HG03439 (cell line): ENCODE data around the gene PDGFRA.

Experiments used
- ATAC-seq: cut with Tn5 transposase; IDR thresholded peaks from one replicate; pipeline ENCODE4 v1.9.1; 2021; ENCODE audit warnings: mild to moderate bottlenecking, moderate library complexity; ENCODE audit not compliant: unreplicated experiment

PDGFRA gene

DNA sequence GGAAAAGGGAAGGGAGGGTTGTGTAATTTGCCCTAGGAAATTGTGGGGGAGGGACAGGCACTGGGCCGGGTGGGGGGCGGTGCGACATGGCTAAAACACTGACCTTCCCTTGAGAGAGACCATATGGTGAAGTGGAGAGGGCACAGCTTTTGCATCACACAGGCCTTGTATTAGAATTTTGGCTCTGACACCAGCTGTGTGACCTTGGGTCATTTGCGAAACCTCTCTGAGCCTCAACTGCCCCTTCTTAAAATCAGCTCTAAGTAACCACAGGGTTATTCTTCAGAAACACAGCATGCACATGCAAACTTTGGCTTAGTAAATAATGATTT lies 25.8 kb downstream of the PDGFRA start:
- no peak for ATAC-seq

DNA sequence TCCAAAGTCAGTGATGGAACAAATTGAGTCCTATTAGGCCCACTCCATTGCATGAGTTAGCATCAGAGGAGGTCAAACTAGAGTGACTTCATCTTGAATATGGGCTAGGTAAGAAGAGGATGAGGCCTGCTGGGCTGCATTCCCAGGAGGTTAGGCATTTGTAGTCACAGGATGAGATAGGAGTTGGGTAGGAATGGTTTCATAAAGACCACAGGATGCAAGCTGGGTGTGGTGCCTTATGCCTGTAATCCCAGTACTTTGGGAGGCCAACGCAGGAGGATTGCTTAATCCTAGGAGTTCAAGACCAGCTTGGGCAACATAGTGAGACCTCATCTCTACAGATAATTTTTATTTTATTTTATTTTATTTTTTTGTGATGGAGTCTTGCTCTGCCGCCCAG lies 26.8 kb downstream of the PDGFRA start:
- ATAC-seq, result no peak

DNA sequence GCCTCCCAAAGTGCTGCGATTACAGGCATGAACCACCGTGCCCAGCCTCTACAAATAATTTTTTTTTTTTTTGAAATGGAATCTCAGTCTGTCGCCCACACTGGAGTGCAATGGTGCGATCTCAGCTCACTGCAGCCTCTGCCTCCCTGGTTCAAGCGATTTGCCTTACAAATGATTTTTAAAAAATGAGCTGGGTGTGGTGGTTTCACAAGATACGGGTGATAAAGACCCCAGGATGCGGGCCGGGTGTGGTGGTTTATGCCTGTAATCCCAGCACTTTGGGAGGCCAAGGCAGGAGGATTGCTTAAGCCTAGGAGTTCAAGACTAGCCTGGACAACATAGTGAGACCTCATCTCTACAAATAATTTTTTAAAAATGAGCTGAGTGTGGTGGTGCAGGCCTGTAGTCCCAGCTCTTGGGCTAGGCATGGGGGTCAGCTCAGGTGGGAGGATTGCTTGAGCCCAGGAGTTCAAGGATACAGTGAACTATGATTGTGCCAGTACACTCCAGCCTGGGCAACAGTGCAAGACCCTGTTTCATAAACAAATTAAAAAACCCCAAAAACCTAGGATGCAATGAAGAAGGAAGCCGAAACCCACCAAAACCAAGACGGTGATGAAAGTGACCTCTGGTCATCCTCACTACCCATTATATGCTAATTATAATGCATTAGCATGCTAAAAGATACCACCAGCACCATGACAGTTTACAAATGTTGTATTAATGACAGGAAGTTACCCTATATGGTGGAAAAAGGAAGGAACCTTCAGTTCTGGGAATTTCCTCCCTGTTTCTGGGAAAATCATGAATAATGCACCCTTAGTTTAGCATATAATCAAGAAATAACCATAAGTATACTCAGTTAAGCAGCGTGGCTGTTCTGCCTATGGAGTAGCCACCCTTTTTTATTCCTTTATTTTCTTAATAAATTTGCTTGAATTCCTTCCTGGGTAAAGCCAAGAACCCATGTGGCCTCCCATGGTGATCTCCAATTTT lies 27.7 kb downstream of the PDGFRA start:
- ATAC-seq, result no peak

DNA sequence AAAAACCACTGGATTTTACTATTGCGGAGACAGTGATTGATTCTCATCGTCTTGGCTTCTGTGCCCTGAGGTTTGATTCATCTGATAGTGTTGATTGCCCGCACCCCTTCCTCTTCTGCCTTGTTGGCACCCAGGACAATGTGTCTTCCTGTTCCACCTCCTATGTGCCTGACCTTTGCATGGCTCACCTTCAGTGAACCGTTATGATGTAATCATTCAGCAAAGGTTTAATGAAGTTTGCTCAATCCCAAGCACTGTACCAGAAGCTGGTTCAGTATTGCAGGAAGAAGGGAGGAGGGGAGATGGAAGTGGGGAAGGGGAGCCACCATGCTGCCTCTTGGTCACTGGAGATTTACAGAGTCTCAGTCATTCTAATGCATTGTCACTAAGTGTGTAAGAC lies 36.3 kb downstream of the PDGFRA start:
- no peak for ATAC-seq

DNA sequence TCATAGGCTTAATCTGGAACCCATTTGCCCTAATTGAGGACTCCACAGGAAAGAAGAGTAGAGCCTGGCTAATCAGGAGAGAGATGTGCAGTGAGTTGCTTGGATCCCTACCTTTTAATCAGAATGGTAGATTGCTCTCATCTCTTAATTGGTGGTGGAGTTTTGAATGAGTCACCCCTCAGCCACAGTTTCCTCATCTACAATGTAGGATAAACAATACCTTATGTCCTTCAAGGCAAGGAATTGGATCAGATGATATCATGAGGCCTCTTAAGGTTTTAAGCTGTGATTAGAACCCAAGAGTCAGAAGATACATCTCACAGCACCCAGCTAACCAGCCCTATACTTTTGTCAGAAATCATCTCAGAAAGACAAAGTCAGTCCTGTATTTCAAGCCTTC lies 39.1 kb downstream of the PDGFRA start:
- ATAC-seq, result no peak

DNA sequence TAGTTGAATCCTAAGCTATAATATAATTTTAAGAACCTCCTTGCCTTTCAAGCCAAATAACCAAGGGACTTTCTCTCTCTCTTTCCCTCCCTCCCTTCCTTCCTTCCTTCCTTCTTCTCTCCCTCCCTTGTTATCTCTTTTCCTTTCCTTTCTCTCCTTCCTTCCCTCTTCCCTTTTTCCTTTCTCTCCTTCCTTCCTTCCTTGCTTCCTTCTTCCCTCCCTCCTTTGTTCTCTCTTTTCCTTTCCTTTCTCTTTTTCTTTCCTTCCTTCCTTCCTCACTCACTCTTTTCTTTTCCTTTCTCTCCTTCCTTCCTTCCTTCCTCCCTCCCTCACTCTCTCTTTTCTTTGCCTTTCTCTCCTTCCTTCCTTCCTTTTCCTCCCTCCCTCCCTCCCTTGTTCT lies 42.4 kb downstream of the PDGFRA start:
- no peak for ATAC-seq

DNA sequence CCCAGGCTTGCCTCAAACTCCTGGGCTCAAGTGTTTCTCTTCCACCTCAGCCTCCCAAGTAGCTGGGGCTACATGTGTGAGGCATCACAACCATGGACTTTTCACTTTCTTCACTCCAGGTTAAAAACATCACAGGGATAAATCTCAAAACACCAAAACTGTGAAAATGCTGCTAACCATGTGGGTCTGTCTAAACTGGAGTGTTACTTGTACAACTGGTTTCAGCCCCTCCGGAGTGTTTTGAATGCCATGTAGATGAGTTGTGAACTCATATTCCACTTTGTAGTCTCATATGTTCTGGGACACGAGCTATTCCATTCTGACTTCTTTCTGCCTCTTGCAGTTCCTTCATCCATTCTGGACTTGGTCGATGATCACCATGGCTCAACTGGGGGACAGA lies 43.0 kb downstream of the PDGFRA start:
- no peak for ATAC-seq

DNA sequence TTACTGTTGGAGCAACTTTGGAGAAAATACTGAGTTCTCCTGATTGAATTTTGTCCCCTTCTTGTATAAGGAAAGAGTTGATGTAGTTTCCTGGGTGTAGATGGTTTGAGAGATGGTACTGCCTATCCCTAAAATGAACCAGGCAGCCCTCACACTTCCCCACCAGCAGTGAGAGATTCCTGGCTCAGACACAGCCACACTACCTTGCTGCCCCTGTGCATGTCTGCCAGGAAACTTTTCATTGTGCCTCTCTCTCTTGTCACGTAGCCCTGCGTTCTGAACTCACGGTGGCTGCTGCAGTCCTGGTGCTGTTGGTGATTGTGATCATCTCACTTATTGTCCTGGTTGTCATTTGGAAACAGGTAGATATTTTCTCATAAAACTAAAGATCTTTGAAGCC lies 45.2 kb downstream of the PDGFRA start:
- no peak for ATAC-seq

DNA sequence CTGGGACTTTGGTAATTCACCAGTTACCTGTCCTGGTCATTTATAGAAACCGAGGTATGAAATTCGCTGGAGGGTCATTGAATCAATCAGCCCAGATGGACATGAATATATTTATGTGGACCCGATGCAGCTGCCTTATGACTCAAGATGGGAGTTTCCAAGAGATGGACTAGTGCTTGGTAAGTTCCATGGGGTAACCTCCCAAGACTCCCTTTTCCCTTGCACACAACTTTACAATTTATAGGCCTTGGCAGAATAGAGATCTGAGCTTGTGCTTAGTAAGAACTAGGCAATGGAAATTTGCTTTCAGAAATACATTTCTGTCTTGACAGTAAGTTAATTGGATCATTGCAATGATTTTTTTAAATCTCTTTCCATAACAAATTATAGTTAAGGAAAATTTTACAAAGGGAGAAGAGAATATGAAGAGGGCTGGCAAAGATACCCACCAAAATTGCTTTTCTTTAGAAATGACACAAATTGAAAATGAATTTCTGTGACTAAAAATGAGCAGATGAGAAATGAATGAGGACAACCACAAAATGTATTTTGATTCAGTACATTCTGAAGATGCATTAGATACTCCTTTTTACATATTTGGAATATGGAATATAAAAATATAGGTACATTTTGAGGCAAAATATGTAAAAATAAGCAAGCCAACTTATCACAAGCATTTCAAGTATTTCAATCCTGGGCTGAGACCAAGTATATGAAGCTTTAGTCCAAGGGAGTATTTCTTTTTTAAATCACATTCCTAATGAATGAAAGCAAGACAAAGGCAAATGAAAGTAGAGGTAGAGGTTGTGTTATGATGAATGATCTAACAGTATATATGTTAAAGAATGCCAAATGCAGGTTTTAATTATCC lies 45.9 kb downstream of the PDGFRA start:
- ATAC-seq, result no peak

DNA sequence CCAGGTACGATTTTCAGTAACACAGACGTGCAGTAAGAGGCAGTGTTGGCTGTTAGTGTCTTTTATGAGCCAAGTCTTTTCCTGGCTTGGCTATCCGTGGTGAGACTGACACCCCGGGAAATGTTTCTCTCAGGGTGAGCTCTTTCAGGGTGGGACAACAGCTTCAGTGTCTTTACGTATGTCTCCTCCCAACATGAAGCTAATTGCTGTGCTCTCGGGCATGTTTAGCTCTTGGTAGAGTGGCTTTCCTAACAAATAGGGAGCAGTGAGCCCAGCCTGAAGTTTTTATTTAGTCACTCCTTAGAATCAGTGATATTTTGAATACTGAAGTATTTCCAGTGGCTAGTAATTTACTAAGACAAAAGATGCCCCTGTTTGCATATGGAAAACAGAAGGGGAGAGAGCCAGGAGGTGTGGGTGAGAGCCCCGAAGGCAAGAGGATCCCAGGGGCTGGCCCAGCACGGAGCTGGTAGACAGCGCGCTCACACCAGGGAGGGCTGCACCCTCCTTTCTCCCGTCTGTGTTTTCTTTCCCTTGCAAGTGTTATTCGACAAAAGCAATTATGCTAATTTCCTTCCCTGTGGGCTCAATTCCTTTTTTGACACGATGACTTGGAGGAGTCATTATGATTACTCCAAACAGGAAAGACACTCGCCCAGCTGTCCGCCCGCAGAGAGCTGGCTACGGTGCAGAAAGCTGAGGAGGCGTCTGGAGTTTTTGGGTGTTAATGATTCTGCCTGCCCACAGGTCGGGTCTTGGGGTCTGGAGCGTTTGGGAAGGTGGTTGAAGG lies 47.7 kb downstream of the PDGFRA start:
- no peak for ATAC-seq

DNA sequence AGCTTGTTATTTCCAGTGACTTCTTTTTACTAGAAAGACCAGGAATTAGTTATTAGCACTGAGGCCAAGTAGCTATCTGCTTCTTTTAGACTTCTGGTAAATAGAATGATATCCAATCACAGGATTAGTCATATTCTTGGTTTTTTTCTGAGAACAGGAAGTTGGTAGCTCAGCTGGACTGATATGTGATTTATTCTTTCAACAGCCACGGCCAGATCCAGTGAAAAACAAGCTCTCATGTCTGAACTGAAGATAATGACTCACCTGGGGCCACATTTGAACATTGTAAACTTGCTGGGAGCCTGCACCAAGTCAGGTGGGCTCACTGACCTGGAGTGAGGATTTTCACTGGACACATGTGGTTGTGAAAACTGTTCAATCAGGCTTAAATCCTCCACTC lies 48.6 kb downstream of the PDGFRA start:
- no peak for ATAC-seq

DNA sequence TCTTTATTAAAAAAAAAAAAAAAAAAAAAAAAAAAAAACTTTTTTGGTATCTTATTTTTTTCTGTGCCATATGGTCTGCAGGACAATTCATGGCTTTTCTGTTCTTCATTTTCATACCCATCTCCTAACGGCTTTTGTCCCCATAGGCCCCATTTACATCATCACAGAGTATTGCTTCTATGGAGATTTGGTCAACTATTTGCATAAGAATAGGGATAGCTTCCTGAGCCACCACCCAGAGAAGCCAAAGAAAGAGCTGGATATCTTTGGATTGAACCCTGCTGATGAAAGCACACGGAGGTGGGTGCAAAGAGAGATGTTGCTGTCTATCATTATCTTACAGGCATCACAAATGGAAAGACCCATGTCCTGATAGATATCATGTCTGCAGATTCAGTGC lies 49.1 kb downstream of the PDGFRA start:
- ATAC-seq, result no peak

DNA sequence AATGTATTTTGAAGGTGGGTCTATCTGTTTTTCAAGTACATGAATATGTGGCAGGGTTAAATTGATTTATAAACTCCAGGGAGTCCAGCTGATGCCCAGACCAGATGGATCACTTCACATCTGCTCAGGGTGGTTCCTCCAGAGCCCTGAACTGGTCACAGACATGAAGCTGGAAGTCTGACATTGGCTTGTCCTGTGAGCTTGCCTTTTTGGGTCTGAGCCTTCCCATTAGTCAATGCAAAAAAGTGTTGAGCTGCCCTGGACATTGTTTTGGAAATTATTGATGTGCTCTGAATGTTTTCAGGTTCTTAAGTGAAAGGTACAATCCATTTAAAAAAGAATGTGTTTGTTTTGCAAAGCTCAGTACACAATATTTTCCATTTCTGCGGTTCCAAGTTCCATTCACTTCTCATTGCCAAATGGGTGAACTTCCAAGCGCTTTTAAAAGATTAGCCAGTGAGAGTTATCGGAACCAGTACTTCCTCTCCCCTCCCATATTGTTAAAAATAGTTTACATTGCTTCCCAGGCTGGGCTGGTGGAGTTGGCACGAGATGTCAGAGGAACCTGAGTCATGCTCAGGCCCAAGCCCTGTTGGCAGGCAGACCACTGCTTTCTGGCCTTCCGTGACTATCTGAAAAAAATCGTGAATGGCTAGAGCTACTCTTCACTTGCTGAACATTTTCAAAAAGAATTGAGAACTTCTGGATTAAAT lies 52.1 kb downstream of the PDGFRA start:
- ATAC-seq, result no peak

DNA sequence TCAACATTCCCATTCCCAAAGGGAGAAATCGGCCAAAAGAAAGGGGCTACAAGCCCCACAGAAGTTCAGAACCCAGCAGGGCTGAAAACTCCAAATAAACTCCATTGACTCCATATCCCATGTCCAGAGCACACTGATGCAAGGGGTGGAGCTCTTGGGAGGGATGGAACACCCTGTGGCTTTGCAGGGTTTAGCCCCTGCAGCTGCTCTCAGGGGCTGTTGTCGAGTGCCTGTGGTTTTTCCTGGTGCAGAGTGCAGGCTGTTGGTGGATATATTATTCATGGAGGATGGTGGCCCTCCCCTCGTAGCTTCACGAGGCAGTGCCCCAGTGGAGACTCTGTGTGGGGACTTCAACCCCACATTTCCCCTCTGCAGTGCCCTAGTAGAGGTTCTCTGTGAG lies 53.7 kb downstream of the PDGFRA start:
- no peak for ATAC-seq

DNA sequence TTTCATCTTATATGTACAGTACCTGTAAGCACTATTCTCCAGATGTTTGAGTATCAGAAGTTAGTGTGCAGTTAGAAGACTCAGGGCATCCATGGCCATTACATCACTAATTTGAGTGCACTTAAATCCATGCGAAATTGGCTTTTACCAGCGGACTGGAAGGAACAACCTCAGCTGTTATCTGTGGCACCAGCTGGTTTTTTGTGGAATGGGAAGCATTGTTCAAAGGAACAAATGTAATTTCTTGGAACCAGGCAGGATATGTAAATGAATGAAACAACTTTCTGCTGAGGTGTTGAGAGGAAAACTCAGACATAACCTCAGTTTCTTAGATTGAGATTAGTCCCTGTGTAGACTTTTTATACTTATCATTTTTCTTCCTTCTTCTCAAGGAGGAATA lies 60.2 kb downstream of the PDGFRA start:
- ATAC-seq, result no peak

DNA sequence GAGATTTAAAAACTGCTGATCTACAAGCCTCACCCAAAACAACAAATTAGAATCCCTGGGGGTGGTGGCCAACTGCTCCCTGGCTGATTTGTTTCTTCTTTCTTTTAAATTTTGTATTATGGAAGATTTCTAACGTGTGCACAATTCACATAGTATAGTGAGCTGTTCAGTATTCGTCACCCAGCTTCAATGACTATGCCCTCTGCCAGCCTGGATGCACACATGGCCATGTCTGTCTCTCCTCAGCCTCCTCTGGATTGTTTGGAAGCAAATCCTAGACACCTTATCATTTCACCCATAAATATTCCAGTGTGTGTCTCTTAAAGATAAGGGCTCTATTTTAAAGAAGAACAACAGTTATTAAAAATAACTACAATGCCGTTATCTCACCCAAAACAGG lies 61.9 kb downstream of the PDGFRA start:
- ATAC-seq, result no peak

DNA sequence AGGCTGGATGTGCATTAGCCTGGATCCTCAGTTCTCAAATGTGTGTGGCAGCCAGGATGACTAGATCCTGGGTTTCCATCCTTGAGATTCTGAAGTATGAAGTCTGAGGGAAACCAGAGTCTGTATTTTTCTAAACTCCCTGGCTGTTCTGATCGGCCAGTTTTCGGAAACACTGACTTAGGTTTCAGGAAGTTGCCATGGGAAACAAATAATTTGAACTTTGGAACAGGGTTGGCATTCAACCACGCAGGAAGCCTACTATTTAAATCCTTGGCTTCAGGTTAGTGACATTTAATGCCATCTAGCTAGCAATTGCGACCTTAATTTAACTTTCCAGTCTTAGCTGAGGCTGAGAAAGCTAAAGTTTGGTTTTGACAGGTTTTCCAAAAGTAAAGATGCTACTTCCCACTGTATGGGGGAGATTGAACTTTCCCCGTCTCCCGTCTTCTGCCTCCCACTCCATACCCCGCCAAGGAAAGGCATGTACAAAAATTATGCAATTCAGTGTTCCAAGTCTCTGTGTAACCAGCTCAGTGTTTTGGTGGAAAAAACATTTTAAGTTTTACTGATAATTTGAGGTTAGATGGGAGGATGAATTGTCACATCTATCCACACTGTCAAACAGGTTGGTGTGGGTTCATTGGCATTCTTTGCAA lies 67.6 kb downstream of the PDGFRA start:
- no peak for ATAC-seq

DNA sequence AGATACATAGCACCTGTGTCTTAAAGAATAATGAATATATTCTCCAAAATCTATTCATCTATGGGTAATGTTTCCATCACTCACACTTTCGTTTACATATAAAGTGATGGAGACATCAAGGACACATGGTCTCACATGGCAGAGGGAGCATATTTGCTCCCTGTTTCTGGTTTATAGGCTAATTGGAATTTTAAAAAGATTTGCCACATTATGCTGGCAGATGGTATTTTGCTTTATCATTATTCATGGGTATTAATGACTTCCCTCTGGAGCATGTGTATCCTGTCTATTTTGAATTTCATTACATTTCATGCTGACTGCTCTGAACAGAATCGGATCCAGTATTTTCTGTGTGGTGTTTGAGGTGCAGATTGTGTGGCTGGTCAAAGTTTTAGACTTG lies 79.0 kb downstream of the PDGFRA start:
- no peak for ATAC-seq

DNA sequence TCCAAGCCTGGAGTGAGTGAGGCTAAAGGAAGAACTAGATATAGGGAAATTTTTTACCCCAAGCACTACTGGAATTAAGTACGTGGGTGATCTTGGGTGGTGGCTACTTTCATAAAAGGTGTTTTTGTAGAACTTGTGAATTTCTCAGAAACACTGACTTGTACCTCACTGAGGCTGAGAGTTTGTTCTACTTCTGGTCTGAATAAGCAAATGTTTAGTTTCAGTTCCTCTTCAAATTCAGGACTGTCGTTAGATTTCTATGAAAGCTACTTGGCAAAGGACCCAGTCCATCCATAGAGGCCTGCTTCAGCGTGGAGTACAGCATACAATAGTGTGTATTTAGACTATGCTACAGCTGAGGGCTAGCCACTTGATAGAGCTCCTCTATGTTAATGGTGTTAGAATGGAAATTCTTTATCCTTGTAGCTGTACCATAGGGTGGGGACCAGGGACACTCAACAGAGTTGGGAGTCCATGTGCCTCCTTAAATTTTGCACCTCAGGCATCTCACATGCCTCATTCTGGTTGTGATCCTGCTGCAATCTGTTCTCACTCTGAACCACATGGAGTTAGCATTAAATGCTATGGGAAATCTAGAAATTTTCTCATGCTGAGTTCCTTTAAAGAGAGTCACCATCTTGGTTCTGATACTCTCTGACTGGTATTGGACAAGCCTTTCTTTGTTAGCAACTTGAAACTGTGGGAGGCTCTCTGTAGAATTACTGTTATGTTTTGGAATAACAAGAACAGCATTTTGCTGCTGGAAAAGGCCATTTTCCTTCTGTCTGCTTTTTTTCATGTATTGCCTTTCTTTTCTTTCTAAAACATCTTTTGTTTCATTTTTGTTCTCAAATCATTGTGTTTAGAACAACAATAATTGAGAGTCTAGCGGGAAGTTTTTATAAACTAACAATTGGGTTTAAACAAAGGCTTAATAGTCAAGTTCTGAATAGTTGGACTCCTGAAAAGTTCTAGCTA lies 86.8 kb downstream of the PDGFRA start:
- peak; percentile 98 for ATAC-seq
